HUES6 (cell line): Measurements from ENCODE around the gene BLM.
"Not testable (repeated sequence)": the region's sequence is repeated elsewhere in the genome, so short reads cannot be mapped to it uniquely, and the experiment has no call there.

Experiments
- H3K27ac ChIP-seq: 2 replicates; pipeline ENCODE4 v1.7.0; 2013; ENCODE audit warnings: low read depth, mild to moderate bottlenecking, low read length, inconsistent platforms
- H3K27me3 ChIP-seq: 2 replicates; pipeline ENCODE4 v1.6.1; 2013; ENCODE audit warnings: low read length; ENCODE audit not compliant: control insufficient read depth, insufficient read depth
- H3K36me3 ChIP-seq: 2 replicates; pipeline ENCODE4 v1.6.1; 2013; ENCODE audit warnings: low read length; ENCODE audit not compliant: control insufficient read depth, insufficient read depth
- H3K4me1 ChIP-seq: 2 replicates; pipeline ENCODE4 v1.6.1; 2013; ENCODE audit warnings: low read length; ENCODE audit not compliant: control insufficient read depth, insufficient read depth
- H3K4me3 ChIP-seq: 2 replicates; pipeline ENCODE4 v1.5.1; 2013; ENCODE audit warnings: low read depth, low read length
- H3K9ac ChIP-seq: one replicate; pipeline ENCODE4 v1.6.1; 2013; ENCODE audit warnings: mild to moderate bottlenecking, low read length
- H3K9me3 ChIP-seq: 2 replicates; pipeline ENCODE4 v1.6.1; 2013; ENCODE audit warnings: low read depth, low read length; ENCODE audit not compliant: control insufficient read depth, insufficient read depth

The BLM gene

GRCh38 chr15:90837094-90837493 lies 119.9 kb downstream of the BLM start:
- Histone ChIP-seq H3K27me3 (no peaks in the 10 kb centered on the region), H3K4me1 (peaks cover 51% of the 10 kb centered on the region), H3K4me3 (no peak overlapping the region), H3K27ac (no peak overlapping the region), H3K9ac (no peak overlapping the region), H3K9me3 (no peaks in the 10 kb centered on the region), H3K36me3 (no peaks in the 10 kb centered on the region)

- H3K4me1 ChIP-seq: peaks cover 51% of the 10 kb centered on the region
- peak overlapping the region; percentile 16 for H3K9ac ChIP-seq
- H3K4me3 ChIP-seq: no peak overlapping the region
- no peaks in the 10 kb centered on the region for H3K9me3 ChIP-seq
- H3K27me3 ChIP-seq: no peaks in the 10 kb centered on the region
- no peak overlapping the region for H3K27ac ChIP-seq
- no peaks in the 10 kb centered on the region for H3K36me3 ChIP-seq
Measured at GRCh38 chr15:90838139-90838538, 121.0 kb downstream of the BLM start.

- Histone ChIP-seq H3K9me3 (no peaks in the 10 kb centered on the region), H3K9ac (peak overlapping the region; percentile 16), H3K4me1 (peaks cover 51% of the 10 kb centered on the region), H3K36me3 (no peaks in the 10 kb centered on the region), H3K4me3 (no peak overlapping the region), H3K27ac (no peak overlapping the region), H3K27me3 (no peaks in the 10 kb centered on the region)
Measured at GRCh38 chr15:90838544-90838943, 121.4 kb downstream of the BLM start.

DNA sequence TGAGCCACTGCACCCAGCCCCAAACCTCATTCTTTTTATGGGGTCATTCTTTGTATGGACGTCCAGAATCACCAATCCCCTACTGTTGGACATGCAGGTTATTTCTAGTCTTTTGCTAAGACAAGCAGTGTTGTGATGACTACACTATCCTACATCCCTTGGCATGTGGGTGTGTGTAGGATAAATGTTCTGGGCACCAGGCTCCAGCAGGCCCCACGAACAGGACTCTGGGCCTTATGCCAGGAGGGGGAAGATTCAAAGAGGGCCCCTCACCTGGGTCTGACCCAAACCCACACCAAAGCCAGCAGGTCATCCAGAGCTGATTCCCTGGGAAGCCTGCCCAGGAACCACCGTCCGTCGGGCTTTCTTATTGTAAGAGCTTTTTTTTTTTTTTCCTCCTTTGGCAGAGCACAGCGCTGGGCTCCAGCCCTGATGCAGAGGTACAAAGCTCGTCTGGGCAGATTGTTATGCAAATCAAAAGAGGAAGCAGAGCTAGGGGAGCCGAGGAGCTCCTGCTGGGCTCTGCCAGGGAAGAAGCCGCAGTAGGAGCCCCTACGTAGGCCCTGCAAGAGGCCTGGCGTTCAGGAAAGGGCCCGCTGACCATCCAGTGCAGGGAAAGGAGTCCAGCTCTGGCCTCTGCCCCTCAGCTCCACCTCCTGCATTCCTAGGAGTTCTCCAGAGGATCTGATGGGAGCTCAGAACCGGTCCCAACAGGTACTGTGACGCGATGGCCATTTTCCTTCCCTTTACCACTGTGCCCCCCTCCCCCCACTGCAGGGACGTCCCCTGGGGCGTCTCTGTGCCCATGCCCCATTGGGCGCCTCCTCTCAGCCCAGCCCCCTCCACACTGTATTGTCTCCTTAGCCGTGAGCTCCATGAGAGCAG lies 122.3 kb downstream of the BLM start:
- H3K4me3 ChIP-seq: peak overlapping the region; percentile 36
- H3K9me3 ChIP-seq: no peaks in the 10 kb centered on the region
- H3K36me3 ChIP-seq: no peaks in the 10 kb centered on the region
- peak overlapping the region; percentile 76 for H3K9ac ChIP-seq
- H3K4me1 ChIP-seq: peaks cover 50% of the 10 kb centered on the region
- peak overlapping the region; percentile 60; the same call in 1 of the 2 replicates for H3K27ac ChIP-seq
- H3K27me3 ChIP-seq: no peaks in the 10 kb centered on the region

- Histone ChIP-seq H3K4me3 (peak overlapping the region; percentile 36), H3K9me3 (no peaks in the 10 kb centered on the region), H3K27me3 (no peaks in the 10 kb centered on the region), H3K27ac (peak overlapping the region; percentile 60; the same call in 1 of the 2 replicates), H3K36me3 (no peaks in the 10 kb centered on the region), H3K4me1 (peaks cover 47% of the 10 kb centered on the region), H3K9ac (peak overlapping the region; percentile 76)
Measured at GRCh38 chr15:90840157-90840855, 123.2 kb downstream of the BLM start.

GRCh38 chr15:90840954-90841353 lies 123.8 kb downstream of the BLM start:
- no peaks in the 10 kb centered on the region for H3K27me3 ChIP-seq
- no peaks in the 10 kb centered on the region for H3K36me3 ChIP-seq
- peaks cover 47% of the 10 kb centered on the region for H3K4me1 ChIP-seq
- H3K4me3 ChIP-seq: no peak overlapping the region
- no peak overlapping the region; the same call in 1 of the 2 replicates for H3K27ac ChIP-seq
- H3K9me3 ChIP-seq: no peaks in the 10 kb centered on the region
- H3K9ac ChIP-seq: no peak overlapping the region

DNA sequence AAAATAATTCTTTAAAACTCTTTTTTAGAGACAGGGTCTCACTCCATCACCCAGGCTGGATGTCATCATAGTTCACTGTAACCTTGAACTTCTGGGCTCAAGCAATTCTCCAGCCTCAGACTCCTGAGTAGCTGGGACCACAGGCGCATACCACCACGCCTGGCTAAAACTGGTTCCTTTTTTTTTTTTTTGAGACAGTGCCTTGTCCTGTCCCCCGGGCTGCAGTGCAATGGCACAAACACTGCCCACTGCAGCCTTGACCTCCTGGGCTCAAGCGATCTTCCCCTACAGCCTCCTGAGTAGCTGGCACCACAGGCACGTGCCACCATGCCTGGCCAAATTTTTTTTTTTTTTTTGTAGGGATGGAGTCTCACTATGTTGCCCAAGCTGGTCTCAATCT lies 127.5 kb downstream of the BLM start:
- Histone ChIP-seq H3K27ac (no peak overlapping the region), H3K9me3 (no peaks in the 10 kb centered on the region), H3K36me3 (no peaks in the 10 kb centered on the region), H3K4me3 (no peak overlapping the region), H3K27me3 (no peaks in the 10 kb centered on the region), H3K9ac (no peak overlapping the region), H3K4me1 (peaks cover 19% of the 10 kb centered on the region)

- no peaks in the 10 kb centered on the region for H3K36me3 ChIP-seq
- H3K4me1 ChIP-seq: peaks cover 12% of the 10 kb centered on the region
- no peak overlapping the region for H3K27ac ChIP-seq
- H3K9me3 ChIP-seq: no peaks in the 10 kb centered on the region
- H3K4me3 ChIP-seq: no peak overlapping the region
- no peak overlapping the region for H3K9ac ChIP-seq
- H3K27me3 ChIP-seq: no peaks in the 10 kb centered on the region
Measured at GRCh38 chr15:90845201-90845949, 128.2 kb downstream of the BLM start.

- H3K4me3 ChIP-seq, H3K27me3 ChIP-seq: not testable (repeated sequence)
Measured at GRCh38 chr15:90849424-90849823, 132.3 kb downstream of the BLM start.

DNA sequence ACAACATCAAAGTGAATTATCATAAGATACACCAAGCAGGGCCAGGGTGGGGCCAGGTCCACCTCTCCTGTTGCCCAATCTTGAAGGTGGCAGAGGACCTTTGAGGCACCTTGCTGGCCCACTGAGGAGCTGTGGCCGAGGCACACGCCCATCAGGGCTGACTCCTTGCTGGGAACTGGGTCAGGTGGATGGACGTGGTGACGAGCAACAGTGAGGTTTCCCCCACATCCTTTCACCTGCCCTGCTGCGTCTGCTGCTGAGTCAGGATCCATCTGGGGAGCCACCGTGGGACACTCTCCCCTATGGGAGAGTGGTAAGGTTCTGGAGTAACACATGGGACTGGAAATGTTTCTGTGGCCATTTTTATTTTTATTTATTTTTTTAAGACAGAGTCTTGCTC lies 134.0 kb downstream of the BLM start:
- H3K36me3 ChIP-seq: no peaks in the 10 kb centered on the region
- no peaks in the 10 kb centered on the region for H3K9me3 ChIP-seq
- H3K27me3 ChIP-seq: no peaks in the 10 kb centered on the region
- no peak overlapping the region for H3K27ac ChIP-seq
- no peak overlapping the region for H3K9ac ChIP-seq
- H3K4me3 ChIP-seq: no peak overlapping the region
- no peaks in the 10 kb centered on the region for H3K4me1 ChIP-seq

More at GRCh38 chr15:90849424-90849823, 132.3 kb downstream of the BLM start:
- H3K9me3 ChIP-seq, H3K9ac ChIP-seq, H3K36me3 ChIP-seq, H3K27ac ChIP-seq, H3K4me1 ChIP-seq: not testable (repeated sequence)
